K562 treated with DMSO at 1 percent for 48 hours (cell line): ENCODE measurements around the gene H3-3A. TPM values are rescaled to one million over a fixed set of nuclear protein-coding genes. Genes with fewer than 3 reads are reported as not detected.

ENCODE experiments used
- total RNA-seq: library from RNA; unstranded; fragments of 300-600 nt; gene quantifications from 2 replicates; pipeline ENCODE4 v1.2.3, GENCODE V29; 2022; ENCODE audit warnings: low replicate concordance; ENCODE audit errors: extremely low read depth

The H3-3A gene
- 508 TPM in 1 of 2 replicates, not detected in the other for total RNA-seq

DNA sequence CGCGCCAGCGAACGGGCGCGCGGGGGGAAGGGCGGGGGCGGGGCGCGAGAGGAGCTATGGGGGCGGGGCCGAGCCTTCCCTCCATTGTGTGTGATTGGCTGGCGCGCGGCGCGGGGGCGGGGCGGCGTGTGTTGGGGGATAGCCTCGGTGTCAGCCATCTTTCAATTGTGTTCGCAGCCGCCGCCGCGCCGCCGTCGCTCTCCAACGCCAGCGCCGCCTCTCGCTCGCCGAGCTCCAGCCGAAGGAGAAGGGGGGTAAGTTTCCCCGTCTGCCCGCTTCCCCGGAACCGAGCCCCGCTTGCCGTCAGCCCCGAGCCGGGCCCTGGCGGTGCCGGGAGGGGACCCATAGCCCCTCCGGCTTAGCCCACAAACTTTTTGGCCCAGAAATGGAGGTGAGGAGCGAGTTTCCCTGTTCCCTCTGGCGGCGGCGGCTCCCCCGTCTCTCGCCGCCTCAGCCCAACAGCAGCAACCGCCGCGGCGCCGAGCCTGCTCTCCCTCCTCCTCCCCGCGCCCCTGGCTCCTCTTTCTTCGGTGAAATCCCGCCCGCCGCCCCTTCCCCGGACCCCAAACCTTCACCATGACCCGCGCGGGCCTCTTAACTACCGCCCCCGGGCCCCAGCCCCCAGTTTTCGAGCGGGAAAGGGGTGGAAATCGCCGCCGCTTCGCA is at the start of gene H3-3A:
H3-3A (plus strand) TSS at position 159 of the 666 bp plus-strand sequence. CDS start 1,636 bp downstream, outside the sequence.

Other genes with a start within 250 kb of the H3-3A start
- gene TMEM63A, start 180.3 kb upstream of the H3-3A start, total RNA-seq = not detected in 2 replicates
- not detected in 2 replicates for gene LEFTY1, start 173.6 kb upstream of the H3-3A start, total RNA-seq
- gene PYCR2, start 138.5 kb upstream of the H3-3A start, total RNA-seq = 279 TPM in 1 of 2 replicates, not detected in the other
- gene LEFTY2, start 121.5 kb upstream of the H3-3A start, total RNA-seq = not detected in 2 replicates
- gene SDE2, start 63.4 kb upstream of the H3-3A start, total RNA-seq = not detected in 2 replicates
- not detected in 2 replicates for gene ACBD3, start 124.0 kb downstream of the H3-3A start, total RNA-seq
- not detected in 2 replicates for gene MIXL1, start 160.9 kb downstream of the H3-3A start, total RNA-seq
- not detected in 2 replicates for gene LIN9, start 246.4 kb downstream of the H3-3A start, total RNA-seq